Activated T-cell treated with anti-CD3 and anti-CD28 coated beads, Interleukin-2, amount 50 U/mL, for 48 hours (primary cell): Measurements from ENCODE around the gene CCL22.

Experiments
- DNase-seq, 2 experiments: peaks; one replicate each; pipeline ENCODE4 v3.0.0-alpha.2; 2020

CCL22 gene

GRCh38 chr16:57377080-57377841, 18.7 kb downstream of the CCL22 start:
- DNase-seq = peak; percentile 70 to 74

GRCh38 chr16:57379579-57379978, 21.0 kb downstream of the CCL22 start:
- no peak for DNase-seq

GRCh38 chr16:57380671-57381462, 22.3 kb downstream of the CCL22 start:
- DNase-seq = peak in 1 of 2 experiments; percentile 28

- DNase-seq = no peak
Observed at GRCh38 chr16:57381791-57382534, 23.4 kb downstream of the CCL22 start.

- no peak for DNase-seq
Observed at GRCh38 chr16:57382535-57383275, 24.1 kb downstream of the CCL22 start.

- no peak for DNase-seq
Observed at GRCh38 chr16:57383276-57384247, 25.0 kb downstream of the CCL22 start.

- no peak for DNase-seq
Observed at GRCh38 chr16:57384248-57385070, 25.9 kb downstream of the CCL22 start.

- no peak for DNase-seq
Observed at GRCh38 chr16:57385083-57385482, 26.5 kb downstream of the CCL22 start.

- no peak for DNase-seq
Observed at GRCh38 chr16:57386381-57386951, 27.9 kb downstream of the CCL22 start.

GRCh38 chr16:57387598-57388354, 29.2 kb downstream of the CCL22 start:
- no peak for DNase-seq

GRCh38 chr16:57388359-57389086, 29.9 kb downstream of the CCL22 start:
- DNase-seq = no peak

GRCh38 chr16:57389087-57389468, 30.5 kb downstream of the CCL22 start:
- no peak for DNase-seq

- DNase-seq = no peak
Observed at GRCh38 chr16:57390636-57391295, 32.2 kb downstream of the CCL22 start.

GRCh38 chr16:57391300-57391699, 32.7 kb downstream of the CCL22 start:
- DNase-seq = no peak

- DNase-seq = no peak
Observed at GRCh38 chr16:57391708-57392107, 33.1 kb downstream of the CCL22 start.

GRCh38 chr16:57392694-57393093, 34.1 kb downstream of the CCL22 start:
- no peak for DNase-seq

GRCh38 chr16:57394444-57394843, 35.9 kb downstream of the CCL22 start:
- DNase-seq = no peak

GRCh38 chr16:57395026-57395425, 36.4 kb downstream of the CCL22 start:
- DNase-seq = no peak
